WTC11 (cell line): ENCODE data around the gene RADX.

Source experiments
- TF ChIP-seq, protein P1 (sequence below): sonication (generic); formaldehyde crosslinking; IDR thresholded peaks from 2 replicates; pipeline ENCODE4 v1.8.0; 2023; ENCODE audit warnings: missing genetic modification reagents
- TF ChIP-seq, protein P2 (sequence below): fragments of 250-450 bp; sonication (Bioruptor Pico); IDR thresholded peaks from 2 replicates; pipeline ENCODE4 v1.9.0; 2021; ENCODE audit warnings: mild to moderate bottlenecking
- TF ChIP-seq, protein P3 (sequence below): sonication (generic); formaldehyde crosslinking; conservative IDR thresholded peaks from 2 replicates; pipeline ENCODE4 v1.8.1; 2022; ENCODE audit warnings: mild to moderate bottlenecking, missing genetic modification reagents
- TF ChIP-seq, protein P4 (sequence below): fragments of 200-600 bp; IDR thresholded peaks from 2 replicates; pipeline ENCODE4 v1.8.0; 2022; ENCODE audit warnings: antibody characterized with exemption

DNA sequence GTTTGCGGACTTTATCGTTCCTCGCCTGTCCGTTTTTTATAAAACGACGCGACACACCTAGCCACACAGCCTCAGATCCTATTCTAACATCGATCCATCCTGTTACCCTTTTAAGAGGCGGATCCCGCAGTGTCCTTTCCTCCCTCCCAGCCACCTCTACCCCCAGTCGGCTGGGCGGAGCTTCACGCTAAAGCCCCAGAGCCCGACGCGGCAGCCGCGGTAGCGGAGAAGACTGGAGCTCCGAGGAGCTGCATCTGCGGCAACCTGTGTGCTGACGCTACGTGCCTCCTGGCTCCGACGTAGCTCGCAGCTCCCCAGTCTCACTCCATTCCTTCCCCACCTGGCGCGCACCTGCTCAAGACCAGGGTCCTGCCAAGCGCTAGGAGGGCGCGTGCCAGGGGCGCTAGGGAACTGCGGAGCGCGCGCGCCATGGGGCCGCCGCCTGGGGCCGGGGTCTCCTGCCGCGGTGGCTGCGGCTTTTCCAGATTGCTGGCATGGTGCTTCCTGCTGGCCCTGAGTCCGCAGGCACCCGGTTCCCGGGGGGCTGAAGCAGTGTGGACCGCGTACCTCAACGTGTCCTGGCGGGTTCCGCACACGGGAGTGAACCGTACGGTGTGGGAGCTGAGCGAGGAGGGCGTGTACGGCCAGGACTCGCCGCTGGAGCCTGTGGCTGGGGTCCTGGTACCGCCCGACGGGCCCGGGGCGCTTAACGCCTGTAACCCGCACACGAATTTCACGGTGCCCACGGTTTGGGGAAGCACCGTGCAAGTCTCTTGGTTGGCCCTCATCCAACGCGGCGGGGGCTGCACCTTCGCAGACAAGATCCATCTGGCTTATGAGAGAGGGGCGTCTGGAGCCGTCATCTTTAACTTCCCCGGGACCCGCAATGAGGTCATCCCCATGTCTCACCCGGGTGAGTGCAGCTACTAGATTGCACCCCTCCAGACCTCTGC lies 115.0 kb downstream of the RADX start, which contains the start of gene RNF128:
- TF ChIP-seq, protein P1, sequence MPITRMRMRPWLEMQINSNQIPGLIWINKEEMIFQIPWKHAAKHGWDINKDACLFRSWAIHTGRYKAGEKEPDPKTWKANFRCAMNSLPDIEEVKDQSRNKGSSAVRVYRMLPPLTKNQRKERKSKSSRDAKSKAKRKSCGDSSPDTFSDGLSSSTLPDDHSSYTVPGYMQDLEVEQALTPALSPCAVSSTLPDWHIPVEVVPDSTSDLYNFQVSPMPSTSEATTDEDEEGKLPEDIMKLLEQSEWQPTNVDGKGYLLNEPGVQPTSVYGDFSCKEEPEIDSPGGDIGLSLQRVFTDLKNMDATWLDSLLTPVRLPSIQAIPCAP (CRISPR knock-in tag): no peak
- TF ChIP-seq, protein P2, sequence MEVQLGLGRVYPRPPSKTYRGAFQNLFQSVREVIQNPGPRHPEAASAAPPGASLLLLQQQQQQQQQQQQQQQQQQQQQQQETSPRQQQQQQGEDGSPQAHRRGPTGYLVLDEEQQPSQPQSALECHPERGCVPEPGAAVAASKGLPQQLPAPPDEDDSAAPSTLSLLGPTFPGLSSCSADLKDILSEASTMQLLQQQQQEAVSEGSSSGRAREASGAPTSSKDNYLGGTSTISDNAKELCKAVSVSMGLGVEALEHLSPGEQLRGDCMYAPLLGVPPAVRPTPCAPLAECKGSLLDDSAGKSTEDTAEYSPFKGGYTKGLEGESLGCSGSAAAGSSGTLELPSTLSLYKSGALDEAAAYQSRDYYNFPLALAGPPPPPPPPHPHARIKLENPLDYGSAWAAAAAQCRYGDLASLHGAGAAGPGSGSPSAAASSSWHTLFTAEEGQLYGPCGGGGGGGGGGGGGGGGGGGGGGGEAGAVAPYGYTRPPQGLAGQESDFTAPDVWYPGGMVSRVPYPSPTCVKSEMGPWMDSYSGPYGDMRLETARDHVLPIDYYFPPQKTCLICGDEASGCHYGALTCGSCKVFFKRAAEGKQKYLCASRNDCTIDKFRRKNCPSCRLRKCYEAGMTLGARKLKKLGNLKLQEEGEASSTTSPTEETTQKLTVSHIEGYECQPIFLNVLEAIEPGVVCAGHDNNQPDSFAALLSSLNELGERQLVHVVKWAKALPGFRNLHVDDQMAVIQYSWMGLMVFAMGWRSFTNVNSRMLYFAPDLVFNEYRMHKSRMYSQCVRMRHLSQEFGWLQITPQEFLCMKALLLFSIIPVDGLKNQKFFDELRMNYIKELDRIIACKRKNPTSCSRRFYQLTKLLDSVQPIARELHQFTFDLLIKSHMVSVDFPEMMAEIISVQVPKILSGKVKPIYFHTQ (CRISPR knock-in tag): no peak
- TF ChIP-seq, protein P3, sequence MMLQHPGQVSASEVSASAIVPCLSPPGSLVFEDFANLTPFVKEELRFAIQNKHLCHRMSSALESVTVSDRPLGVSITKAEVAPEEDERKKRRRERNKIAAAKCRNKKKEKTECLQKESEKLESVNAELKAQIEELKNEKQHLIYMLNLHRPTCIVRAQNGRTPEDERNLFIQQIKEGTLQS: no peak
- TF ChIP-seq, protein P4, sequence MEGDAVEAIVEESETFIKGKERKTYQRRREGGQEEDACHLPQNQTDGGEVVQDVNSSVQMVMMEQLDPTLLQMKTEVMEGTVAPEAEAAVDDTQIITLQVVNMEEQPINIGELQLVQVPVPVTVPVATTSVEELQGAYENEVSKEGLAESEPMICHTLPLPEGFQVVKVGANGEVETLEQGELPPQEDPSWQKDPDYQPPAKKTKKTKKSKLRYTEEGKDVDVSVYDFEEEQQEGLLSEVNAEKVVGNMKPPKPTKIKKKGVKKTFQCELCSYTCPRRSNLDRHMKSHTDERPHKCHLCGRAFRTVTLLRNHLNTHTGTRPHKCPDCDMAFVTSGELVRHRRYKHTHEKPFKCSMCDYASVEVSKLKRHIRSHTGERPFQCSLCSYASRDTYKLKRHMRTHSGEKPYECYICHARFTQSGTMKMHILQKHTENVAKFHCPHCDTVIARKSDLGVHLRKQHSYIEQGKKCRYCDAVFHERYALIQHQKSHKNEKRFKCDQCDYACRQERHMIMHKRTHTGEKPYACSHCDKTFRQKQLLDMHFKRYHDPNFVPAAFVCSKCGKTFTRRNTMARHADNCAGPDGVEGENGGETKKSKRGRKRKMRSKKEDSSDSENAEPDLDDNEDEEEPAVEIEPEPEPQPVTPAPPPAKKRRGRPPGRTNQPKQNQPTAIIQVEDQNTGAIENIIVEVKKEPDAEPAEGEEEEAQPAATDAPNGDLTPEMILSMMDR: no peak
